NB4 (cell line): ENCODE measurements around the gene ICAM1.

Source experiments
- MAX ChIP-seq: IDR thresholded peaks from 2 replicates; pipeline ENCODE4 v1.6.1; 2011; ENCODE audit warnings: low read depth, low read length
- POLR2A ChIP-seq: IDR thresholded peaks from 2 replicates; pipeline ENCODE4 v1.6.1; 2011; ENCODE audit warnings: mild to moderate bottlenecking; ENCODE audit not compliant: insufficient read length; ENCODE audit errors: extremely low read depth
- TF ChIP-seq, protein P1 (sequence below): IDR thresholded peaks from one replicate; pipeline ENCODE4 v1.5.1; 2012; ENCODE audit warnings: low read depth, low read length

GRCh38 chr19:10237702-10238101 lies 33.2 kb upstream of the ICAM1 start:
- TF ChIP-seq, protein P1, sequence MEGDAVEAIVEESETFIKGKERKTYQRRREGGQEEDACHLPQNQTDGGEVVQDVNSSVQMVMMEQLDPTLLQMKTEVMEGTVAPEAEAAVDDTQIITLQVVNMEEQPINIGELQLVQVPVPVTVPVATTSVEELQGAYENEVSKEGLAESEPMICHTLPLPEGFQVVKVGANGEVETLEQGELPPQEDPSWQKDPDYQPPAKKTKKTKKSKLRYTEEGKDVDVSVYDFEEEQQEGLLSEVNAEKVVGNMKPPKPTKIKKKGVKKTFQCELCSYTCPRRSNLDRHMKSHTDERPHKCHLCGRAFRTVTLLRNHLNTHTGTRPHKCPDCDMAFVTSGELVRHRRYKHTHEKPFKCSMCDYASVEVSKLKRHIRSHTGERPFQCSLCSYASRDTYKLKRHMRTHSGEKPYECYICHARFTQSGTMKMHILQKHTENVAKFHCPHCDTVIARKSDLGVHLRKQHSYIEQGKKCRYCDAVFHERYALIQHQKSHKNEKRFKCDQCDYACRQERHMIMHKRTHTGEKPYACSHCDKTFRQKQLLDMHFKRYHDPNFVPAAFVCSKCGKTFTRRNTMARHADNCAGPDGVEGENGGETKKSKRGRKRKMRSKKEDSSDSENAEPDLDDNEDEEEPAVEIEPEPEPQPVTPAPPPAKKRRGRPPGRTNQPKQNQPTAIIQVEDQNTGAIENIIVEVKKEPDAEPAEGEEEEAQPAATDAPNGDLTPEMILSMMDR: no peak
- TF ChIP-seq POLR2A (no peak), MAX (no peak)
